NCI-H2227 (cell line): Measurements from ENCODE around the gene GRIFIN.
"Not testable (repeated sequence)": the region's sequence is repeated elsewhere in the genome, so short reads cannot be mapped to it uniquely, and the experiment has no call there.

Experiments used
- DNase-seq: peaks from one replicate; lab custom pipeline; 2025; ENCODE audit not compliant: unreplicated experiment; lab: John Stamatoyannopoulos, UW

The GRIFIN gene

DNA sequence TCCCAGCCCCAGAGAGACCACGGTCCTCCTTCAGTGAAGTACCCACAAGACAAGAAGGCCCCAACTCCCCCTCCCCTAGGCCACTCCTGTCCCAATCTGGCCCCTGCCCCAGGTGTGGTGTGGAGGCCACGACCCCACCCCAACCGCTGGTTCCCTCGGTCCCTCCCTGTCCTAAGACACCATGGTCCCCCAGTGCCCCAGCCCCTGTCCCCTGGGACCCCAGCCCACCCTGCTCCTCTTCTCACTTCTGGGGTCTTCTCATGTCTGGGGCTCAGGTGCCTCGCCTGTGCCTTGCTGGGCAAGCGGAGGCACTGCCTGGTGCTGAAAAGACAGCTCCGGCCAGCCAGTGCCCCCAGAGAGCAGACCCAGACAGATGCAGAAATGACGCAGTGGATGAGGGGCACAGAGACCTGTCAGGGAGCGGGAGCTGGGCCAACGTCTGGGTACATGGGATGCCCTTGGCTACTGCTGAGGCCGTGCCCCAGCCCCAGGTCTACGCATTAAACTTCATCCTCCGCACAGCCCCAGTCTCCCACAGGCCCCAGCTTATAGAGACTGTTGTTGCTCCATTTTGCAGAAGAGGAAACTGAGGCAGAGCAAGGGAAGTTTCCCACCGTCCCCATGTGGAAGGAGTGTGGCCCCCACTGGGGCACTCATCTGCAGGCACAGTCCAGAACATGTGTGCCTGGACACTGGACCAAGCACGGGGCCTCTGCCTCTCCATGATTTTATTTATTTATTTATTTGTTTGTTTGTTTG is 14.8 kb downstream of the GRIFIN start:
- DNase-seq = no peak

DNA sequence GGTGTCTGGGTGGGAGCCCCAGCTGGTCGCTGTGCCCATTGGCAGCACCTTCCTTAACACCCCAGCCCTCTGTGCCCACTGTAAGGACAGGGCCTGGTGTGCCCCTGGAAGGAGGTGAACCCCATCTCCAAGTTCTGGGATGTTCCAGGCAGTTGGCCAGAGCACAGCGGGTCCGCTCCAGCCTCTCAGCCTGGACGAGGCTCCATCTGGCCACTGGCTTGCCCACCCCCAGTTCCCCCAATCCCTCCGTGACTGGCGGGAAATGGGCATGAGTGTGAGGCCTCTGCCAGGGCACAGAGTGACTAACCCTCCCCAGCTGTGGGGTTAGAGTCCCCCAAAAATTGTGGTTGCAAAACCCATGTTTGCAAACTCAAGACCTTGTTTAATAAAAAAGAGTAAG is 15.6 kb downstream of the GRIFIN start:
- DNase-seq = no peak

DNA sequence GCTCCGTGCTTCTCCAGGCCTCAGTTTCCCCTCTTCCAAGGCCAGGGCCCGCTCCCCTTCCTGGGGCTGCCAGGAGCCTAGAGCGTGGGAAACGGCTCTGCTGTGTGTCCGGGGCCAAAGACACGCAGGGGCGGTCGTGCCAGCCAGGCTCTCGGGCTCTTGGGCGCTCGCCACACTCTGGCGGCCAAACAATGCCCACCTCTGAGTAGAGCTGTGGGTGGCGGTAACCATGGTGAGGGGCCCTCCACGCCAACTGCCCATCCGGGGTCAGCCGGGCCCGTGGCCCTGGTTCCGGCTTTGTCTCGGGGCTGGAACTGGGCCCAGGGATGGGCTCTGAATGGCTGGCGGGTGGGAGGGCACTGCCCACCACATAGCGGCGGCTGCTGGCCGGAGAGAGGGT is 16.0 kb downstream of the GRIFIN start:
- DNase-seq = no peak

DNA sequence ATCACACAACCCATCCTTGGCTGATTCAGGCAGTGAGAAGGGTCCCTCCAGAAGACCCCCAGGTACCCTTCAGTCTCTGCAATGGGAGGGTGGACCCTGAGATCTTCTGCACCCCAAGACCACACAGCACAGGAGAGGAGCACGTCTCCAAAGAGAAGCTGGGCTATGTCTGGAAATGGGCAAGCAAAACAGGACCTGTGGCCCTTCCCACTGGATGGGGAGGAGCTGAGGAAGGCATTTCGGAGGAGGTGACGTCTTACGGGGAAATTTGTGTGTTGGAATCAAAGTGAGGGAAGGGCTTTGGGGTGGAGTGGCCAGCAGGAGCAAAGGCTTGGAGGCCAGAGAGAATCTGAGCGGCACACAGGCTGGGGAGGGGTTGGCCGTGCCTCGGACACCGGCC is 16.5 kb downstream of the GRIFIN start:
- DNase-seq = no peak

DNA sequence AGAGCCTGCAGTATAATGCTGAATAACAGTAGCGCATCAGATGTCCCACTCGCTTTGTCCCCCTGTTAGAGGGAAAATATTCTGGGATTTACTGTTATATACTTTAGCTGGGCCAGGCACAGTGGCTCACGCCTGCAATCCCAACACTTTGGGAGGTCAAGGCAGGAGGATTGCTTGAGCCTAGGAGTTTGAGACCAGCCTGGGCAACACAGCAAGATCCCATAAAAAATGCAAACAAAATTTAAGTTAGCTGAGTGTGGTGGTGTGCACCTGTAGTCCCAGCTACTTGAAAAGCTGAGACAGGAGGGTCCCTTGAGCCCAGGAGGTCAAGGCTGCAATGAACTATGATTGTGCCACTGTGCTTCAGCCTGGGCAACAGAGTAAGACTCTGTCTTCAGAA is 22.3 kb downstream of the GRIFIN start:
- not testable (repeated sequence) for DNase-seq

DNA sequence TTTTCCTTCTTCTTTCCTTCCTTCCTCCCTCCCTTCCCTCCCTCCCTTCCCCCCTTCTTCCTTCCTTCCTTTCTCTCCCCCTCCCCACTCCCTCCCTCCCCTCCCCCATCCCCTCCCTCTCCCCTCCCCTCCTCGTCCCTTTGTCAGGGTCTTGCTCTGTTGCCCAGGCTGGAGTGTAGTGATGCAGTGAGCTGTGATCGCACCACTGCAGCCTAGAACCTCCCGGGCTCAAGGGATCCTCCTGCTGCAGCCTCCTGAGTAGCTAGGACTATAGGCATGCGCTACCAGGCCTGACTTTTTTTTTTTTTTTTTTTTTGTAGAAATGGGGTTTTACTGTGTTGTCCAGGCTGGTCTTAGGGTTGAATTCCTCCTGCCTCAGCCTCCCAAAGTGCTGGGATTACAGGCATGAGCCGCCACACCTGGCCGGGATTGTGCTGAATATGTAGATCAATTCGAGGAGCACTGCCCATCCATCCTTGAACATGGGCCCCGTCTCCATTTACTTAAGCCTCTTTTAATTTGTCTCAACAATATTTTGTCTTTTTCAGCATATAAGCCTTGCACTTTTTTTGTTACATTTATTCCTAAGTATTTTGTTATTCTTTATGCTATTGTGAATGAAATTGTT is 23.4 kb downstream of the GRIFIN start:
- no peak for DNase-seq

DNA sequence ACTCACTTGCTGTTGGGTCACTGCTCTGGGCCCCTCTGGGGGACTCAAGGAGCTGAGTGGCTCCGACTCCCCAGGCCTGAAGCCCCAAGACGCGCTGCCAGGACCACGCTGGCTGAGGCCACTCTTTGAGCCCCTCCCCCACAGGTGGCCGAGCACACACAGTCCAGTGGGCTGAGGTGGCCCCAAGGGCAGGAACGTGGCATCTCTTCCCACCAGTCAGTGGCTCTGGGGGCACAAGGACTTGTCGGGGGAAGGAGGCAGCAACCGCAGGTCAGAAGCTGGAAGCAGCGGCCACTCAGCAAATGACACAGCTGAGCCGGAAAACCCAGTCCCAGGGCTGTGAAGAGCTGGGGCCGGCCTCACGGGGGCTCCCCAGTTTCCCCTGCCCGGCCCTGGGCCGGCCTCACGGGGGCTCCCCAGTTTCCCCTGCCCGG is 24.1 kb downstream of the GRIFIN start:
- no peak for DNase-seq

DNA sequence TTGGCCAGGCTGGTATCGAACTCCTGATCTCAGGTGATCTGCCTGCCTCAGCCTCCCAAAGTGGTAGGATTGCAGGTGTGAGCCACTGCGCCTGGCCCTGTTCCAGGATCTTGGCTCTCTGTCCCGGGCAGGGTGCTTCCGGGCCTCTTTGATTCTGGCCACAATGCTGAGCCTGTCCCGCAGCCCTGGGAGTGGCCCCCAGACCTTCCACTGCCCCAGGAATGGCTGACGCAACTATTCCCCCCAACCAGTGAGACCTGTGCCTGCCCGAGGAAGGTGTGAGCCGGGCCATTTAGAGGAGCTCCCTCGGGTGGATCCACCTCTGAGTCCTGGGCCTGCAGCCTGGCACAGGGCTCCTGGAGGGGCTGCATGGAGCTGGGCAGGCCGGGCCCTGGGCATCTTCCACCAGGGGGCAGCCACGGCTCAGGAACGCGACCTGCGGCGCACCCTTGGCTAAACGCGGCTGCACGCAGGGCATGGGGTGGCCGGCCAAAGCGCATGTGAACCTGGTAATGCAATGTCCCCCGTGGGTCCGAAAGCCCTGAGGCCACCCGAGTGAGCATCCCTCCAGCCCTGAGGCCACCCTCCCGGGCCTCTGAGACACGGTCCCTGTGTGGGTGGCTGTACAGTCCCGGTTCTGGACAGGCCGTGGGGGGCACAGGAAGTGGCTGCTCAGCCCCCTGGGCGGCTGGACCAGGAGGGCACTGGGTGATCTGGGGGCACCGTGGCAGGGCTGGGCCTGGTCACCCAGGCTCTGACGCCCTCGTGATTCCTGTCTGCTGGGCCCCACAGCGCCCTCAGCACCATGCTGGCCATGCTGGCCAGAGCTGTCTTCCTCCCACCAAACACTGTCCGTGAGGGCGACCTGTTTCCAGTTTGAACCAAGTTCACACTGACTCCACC is 24.8 kb downstream of the GRIFIN start:
- DNase-seq = peak; percentile 61

DNA sequence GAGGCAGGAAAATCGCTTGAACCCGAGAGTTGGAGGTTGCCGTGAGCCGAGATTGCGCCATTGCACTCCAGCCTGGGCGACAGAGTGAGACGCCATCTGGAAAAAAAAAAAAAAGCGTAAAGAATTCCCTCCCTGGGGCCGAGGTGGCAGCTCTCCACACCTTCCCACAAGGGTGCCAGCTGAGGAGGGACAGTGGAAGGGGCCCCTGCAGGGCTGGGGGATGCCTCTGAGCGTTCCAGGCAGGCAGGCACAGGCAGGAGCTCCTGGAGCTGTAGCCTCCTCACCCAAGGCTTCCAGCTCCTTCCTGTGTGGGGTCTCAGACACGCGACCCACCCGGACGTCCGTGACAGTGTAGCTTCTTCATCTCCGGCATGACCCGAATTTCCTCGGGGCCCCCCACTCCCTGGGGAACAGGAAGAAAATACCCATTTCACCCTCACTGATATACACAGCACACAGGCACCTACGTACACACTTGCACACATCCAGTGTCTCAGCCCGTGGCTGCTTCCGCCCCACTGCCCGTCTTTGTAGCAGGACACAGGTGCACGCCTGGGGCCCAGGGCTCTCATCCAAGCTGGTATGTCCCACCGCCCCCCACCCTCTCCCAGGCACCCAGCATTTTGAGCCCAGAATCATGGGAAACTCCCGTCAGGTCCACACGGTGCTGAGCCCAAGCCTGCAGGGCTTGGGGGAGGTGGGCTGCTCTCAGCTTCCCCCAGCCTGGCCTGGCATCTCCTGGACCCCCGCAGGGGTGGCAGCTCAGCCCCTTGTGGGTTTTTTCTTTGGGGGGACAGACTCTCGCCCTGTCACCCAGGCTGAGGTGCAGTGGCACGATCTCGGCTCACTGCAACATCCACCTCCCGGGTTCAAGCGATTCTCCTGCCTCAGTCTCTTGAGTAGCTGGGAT is 25.7 kb downstream of the GRIFIN start:
- no peak for DNase-seq

DNA sequence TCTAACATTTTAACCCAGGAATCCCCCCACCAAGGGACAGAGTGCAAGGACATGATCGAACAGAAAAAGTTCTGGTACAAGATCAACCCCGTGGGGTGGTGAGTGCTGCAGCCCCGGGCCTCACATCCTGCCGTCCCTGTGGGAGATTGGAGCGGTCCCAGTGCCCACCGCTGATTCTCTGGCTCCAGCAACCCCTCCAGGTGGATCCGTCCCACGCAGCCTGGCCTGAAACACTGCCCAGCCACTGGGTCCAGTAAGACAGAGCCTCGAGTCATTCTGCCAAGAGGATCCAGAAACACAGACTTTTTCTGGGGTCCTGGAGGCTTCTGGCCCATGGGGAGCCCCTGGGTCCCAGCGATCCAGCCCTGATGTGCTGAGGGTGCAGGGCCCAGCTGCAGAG is 29.5 kb downstream of the GRIFIN start:
- no peak for DNase-seq

DNA sequence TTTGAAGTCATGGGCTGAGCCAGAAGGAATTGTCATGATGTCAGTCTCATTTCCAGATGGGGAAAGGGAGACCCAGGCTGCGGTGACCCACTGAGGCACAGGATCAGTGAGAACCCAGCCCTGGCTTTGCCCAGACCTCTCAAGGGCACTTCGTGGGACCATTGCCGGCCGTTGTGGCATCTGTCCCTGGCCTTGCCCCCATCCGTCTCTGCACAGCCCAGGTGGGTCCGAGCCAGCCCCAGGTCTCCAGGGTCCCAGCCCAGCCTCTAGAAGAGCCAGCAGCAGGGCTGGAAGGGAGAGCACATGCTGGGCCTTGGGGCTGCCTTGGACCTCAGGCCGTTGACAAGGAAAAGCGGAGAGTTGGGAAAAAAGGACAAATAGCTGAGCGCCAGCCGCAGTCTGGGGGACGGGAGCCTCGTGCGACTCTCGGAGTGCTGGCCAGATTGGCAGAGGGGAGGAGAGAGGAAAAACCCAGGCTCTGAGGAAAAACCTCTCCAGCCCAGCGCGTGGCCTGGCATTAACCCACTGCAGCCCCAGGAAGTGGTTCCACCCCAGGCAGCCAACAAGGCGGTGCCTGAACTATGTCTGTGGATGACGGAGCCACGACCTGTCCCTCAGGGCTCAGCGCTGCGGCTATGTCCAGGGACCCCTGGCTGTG is 30.2 kb downstream of the GRIFIN start:
- DNase-seq = no peak

DNA sequence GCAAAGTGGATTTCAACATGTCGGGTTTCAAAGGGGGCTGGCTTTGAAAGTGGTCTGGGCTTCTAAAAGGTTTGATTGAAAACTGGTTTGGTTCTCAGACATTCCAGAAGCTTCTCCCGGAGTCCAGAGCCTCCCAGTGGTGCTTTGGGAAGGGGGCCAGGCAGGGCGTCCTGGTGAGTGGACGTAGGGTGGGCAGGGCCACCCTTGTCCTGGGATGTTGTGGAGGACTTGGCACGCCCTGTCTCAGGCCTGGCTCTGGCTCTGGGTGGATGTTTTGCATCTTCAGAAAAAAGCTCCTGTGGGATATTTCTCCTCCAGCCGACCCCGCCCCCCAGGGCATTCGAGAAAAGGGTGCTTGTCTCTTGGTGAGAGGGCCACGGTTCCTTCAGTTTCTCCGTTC is 31.2 kb downstream of the GRIFIN start:
- no peak for DNase-seq

DNA sequence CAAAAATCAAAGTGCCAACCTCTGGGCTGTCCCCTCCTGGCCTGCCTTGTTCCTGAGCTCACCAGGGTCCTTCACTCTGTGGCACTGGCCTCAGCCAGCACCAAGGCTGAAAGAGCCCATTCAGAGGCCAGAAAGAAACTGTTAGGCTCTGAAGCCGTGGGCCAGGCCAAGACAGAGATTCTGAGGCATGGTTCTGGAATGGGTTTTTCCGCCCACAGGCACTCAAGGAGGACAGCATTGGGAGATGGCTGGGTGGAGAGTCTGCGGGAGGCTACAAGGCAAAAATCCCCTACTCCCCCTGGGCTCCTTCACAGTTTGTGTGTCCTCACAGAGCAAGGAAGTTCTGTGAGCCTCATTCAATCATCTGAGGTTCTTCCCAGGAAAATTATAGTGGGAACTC is 31.7 kb downstream of the GRIFIN start:
- DNase-seq = no peak

DNA sequence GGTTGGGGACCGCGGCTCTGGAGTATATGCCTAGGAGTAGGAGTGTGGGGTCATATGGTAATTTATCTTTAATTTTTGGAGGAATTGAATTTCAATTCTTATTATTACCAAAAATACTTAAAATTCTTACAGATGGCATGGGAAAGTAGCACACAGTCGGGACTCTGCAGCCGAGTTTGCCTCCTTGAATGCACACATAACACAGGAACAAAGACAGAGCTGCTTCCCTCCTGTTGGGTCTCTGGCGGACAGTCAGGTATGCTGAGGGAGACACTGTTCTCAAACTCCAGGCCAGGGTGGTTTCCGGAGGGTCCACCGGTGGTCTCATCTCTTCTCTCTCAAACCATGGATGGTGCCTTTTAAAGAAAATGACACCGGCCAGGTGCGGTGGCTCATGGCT is 32.7 kb downstream of the GRIFIN start:
- no peak for DNase-seq

DNA sequence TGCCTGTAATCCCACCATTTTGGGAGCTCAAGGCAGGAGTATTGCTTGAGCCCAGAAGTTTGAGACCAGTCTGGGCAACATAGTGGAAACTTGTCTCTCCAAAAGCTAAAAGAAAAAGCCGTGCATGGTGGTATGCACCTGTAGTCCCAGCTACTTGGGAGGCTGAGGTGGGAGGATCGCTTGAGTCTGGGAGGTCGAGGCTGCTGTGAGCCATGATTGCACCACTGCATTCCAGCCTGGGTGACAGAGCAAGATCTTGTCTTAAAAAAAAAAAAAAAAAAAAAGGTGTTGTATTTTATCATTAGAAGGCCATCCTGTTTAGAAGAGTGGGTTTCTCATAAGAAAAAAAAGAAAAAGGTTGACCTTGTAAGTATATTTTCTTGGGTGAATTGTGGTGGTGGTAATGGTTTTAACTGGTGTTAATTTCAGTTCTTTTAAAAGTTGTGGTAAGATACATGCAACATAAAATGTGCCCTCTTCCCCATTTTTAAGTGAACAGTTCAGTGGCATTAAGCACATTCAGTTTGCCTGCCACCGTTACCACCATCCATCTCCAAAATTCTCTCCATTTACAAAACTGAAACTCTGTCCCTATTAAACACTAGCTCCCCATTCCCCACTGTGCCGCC is 34.7 kb downstream of the GRIFIN start:
- no peak for DNase-seq

DNA sequence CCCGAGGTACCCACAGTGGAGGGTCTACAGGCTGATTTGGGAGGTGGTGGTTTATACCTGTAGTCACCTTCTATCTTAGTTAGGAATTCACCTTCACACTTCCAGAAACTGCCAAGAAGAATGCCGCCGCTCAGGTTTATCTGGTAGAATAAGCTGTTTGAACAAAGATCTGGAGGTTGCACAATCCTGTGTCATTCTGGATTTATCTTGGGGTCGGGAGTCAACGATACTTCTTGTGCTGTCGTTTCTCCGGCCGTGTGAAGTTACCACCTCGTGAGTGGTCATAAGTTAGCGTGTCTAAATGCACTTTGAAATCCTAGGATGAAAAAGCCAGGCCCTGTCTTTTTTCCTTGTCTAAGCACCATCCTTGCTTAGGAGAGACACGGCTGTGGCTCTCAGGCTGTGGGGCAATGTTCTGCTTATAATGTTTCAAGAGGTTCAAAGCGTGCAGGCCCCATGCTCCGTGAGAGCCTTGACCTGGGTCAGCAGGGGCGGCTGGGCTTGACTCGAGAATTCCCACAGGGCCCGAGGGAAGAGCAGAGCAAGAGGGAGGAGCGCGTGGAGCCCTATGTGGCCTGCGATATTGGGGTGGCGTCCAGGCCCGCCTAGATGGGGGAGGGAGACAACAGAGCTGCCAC is 35.5 kb downstream of the GRIFIN start:
- DNase-seq = no peak

DNA sequence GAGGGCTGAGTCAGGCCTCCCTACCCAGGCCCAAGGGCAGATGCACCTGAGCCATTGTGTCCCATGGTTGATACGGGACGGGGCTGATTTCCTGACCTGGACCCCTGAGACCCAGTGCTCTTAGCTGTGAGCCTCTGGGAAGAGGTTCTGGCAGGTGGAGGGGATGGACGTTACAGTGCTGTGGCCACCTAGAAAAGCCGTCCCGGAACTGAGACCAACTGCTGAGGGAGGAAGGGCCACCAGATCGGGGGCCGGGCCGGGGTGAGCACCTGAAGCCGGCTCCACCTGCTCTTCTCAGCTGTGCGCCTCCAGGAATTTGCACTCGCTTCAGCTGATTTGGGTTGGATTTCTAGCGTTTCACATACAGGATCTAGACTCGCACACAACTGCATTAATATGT is 37.4 kb downstream of the GRIFIN start:
- DNase-seq = no peak

DNA sequence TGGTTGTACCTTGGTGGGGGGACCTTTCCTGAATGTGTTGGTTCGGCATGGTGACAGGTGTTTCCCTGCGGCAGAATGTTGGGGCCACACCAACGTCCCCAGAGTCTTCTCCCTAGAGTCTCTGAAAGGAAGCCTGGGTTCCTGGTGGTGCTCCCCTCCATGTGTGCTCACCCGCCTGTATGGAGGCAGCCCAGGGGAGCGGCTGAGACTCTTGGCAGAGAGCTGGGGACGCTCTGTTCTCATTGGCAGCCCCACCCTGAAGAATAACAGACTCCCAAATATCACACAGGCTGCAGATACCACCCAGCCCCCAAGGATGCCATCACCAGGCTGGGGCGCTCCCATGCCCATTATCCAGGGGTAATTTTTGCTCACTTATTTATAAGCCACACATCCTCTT is 38.0 kb downstream of the GRIFIN start:
- DNase-seq = no peak

DNA sequence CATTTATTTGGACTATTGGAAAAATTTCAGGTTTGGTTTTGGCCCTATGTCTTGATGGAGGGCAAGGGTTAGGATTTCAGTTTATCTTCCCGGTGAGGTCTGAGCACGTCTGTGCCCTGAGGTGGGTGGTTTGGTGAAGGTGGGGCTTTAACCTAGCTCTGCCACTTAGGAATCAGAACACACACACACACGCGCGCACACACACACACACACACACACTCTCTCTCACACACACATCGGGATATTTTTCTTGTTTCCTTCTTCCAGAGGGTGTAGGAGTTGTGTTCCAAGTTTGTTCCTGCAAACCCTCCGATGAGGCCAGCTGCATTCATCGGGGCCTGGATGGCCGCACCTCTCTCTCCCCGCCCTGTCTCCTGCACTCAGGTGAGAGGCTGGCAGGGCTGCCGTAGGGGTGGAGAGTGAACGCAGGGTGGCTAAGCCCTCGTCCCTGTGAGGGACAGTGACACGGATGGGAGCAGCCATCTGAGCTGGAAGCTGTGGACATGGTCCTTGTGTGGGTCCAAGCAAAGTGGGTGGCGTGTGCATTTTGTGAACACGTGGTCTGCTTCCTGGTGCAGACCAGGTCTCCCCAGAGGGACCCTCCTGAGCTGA is 38.6 kb downstream of the GRIFIN start:
- no peak for DNase-seq
